ENCODE data around the gene AKAP6. TPM values are rescaled to one million over a fixed set of nuclear protein-coding genes. Genes with fewer than 3 reads are reported as not detected.

AKAP6 gene
- total and polyA plus RNA-seq, 2 of the 8 experiments (the other 6 are each of a cell fraction or from before 2014, with no cell fraction given) = 0.09 to 0.89 TPM

GRCh38 chr14:32727832-32728231, 398.7 kb downstream of the AKAP6 start:
- whole genome bisulfite sequencing, 2 experiments (ENCODE audit: extremely low coverage in 1 of 2, insufficient coverage in 1 of 2, insufficient read length in 1 of 2, insufficient replicate concordance in 2 of 2, low coverage in 1 of 2, low lambda C conversion rate in 2 of 2, missing lambda C conversion rate in 1 of 2) = 93% methylated on average over 4 of the region's 5 CpGs; no CpG with 5 or more reads in 1 of the 2 experiments
- no peak overlapping the region for H3K9ac ChIP-seq (replicated peaks in 1 of 4; ENCODE audit: extremely low read depth in 1 of 4, low read depth in 3 of 4, low read length in 3 of 4)
- DNase-seq (ENCODE audit: low read depth in 1 of 2, low spot score in 2 of 2) (no peak), FAIRE-seq (no peak)
- H4K20me1 ChIP-seq (replicated peaks in 1 of 2; ENCODE audit: control insufficient read depth in 1 of 2, insufficient read depth in 2 of 2, low read length in 2 of 2) = no peaks in the 10 kb centered on the region
- H2AFZ ChIP-seq (ENCODE audit: low read length) = no peak overlapping the region
- no peaks in the 10 kb centered on the region for H3K27me3 ChIP-seq (replicated peaks in 1 of 4; ENCODE audit: control insufficient read depth in 3 of 4, extremely low read depth in 1 of 4, insufficient read depth in 3 of 4, low read length in 3 of 4)
- POLR2A ChIA-PET (ENCODE audit: partially characterized antibody) = no interaction called here
- H3K9me3 ChIP-seq (ENCODE audit: insufficient read depth in 2 of 2, low read depth in 1 of 2, low read length in 1 of 2) = no peaks in the 10 kb centered on the region
- no peaks in the 10 kb centered on the region for H3K79me2 ChIP-seq (ENCODE audit: control insufficient read depth in 1 of 2, insufficient read depth in 2 of 2, low read length in 2 of 2)
- H2BK12ac ChIP-seq (ENCODE audit: low read depth, low read length) = no peak overlapping the region
- no peak overlapping the region for H2BK20ac ChIP-seq (ENCODE audit: low read length)
- H3K56ac ChIP-seq (replicated peaks; ENCODE audit: insufficient read length, low read depth, low read length) = no peak overlapping the region
- no peak overlapping the region for H3K23ac ChIP-seq (ENCODE audit: insufficient read length)
- H2BK5ac ChIP-seq (ENCODE audit: low read depth, low read length) = no peak overlapping the region
- H2BK120ac ChIP-seq (replicated peaks; ENCODE audit: low read depth, low read length) = no peak overlapping the region
- no peaks in the 10 kb centered on the region for H3K23me2 ChIP-seq (ENCODE audit: low read depth, low read length)
- H3K79me1 ChIP-seq (ENCODE audit: low read depth, low read length) = no peaks in the 10 kb centered on the region
- peaks cover 0 to 5% (median 0%) of the 10 kb centered on the region in 4 experiments; a peak in 1 of 7 replicates for H3K4me1 ChIP-seq (replicated peaks in 1 of 4; ENCODE audit: control insufficient read depth in 3 of 4, insufficient read depth in 4 of 4, low read length in 3 of 4)
- H3K4me3 ChIP-seq (ENCODE audit: extremely low read depth in 1 of 4, insufficient read depth in 2 of 4, low read depth in 3 of 4, low read length in 4 of 4) = no peak overlapping the region
- no peaks in the 10 kb centered on the region for H3K36me3 ChIP-seq (ENCODE audit: control insufficient read depth in 2 of 4, insufficient read depth in 4 of 4, low read length in 3 of 4)
- no peak overlapping the region for H2AK5ac ChIP-seq (ENCODE audit: low read depth, low read length)
- no peak overlapping the region for H4K91ac ChIP-seq (replicated peaks; ENCODE audit: insufficient read length, low read length)
- H3K27ac ChIP-seq (ENCODE audit: low read depth, low read length) = no peak overlapping the region
- CTCF ChIA-PET (ENCODE audit: partially characterized antibody) = interaction anchor here (0.9 to 1.0 kb wide), 2 partner anchors 16 kb away, joined by 3 read pairs; no protein-coding TSS in a partner anchor
- H3K14ac ChIP-seq (ENCODE audit: insufficient read length) = no peak overlapping the region
- H4K5ac ChIP-seq (ENCODE audit: insufficient read length, low read depth, low read length) = no peak overlapping the region
- TF ChIP-seq CTBP2 (IDR thresholded peaks at IDR 0.05; ENCODE audit: borderline replicate concordance, insufficient read depth, insufficient read length, low read length) (no peak), EP300 (IDR thresholded peaks at IDR 0.05; ENCODE audit: borderline replicate concordance in 1 of 2, low read depth in 2 of 2, low read length in 2 of 2) (no peak), BACH1 (IDR thresholded peaks at IDR 0.05; ENCODE audit: low read length) (no peak), ASH2L (IDR thresholded peaks at IDR 0.05; ENCODE audit: low read length) (no peak), TAF1 (IDR thresholded peaks at IDR 0.05; ENCODE audit: low read depth, low read length) (no peak), USF2 (IDR thresholded peaks at IDR 0.05; ENCODE audit: low read length) (no peak), POLR2AphosphoS5 (IDR thresholded peaks at IDR 0.05; ENCODE audit: low read depth, low read length) (no peak), GTF2F1 (IDR thresholded peaks at IDR 0.05; ENCODE audit: borderline replicate concordance, low read depth, low read length) (no peak), SIRT6 (IDR thresholded peaks at IDR 0.05; ENCODE audit: low read length) (no peak), BRCA1 (IDR thresholded peaks at IDR 0.05; ENCODE audit: low read depth, low read length) (no peak), PHF8 (conservative IDR thresholded peaks at IDR 0.05; ENCODE audit: low read depth, low read length) (no peak), TEAD4 (IDR thresholded peaks at IDR 0.05; ENCODE audit: low read depth, low read length) (no peak)
- H3K4ac ChIP-seq (replicated peaks; ENCODE audit: insufficient read length, low read depth, low read length) = no peak overlapping the region
- no peak overlapping the region for H3K18ac ChIP-seq (ENCODE audit: extremely low read depth, low read length)
- H4K8ac ChIP-seq (ENCODE audit: extremely low read depth, insufficient read depth, low read length) = no peak overlapping the region
- H3K4me2 ChIP-seq (ENCODE audit: insufficient read depth in 1 of 2, low read depth in 2 of 2, low read length in 2 of 2) = no peak overlapping the region
- no peak overlapping the region for H2BK15ac ChIP-seq (ENCODE audit: low read length)
